Esophagus muscularis mucosa (tissue), 2 donors: Measurements from ENCODE around the gene CSTA.

ENCODE experiments used
- POLR2A ChIP-seq: fragments of 450-650 bp; IDR thresholded peaks from one replicate; pipeline ENCODE4 v1.6.1; 2017; ENCODE audit warnings: antibody characterized with exemption, moderate library complexity, mild to moderate bottlenecking, low read depth
- POLR2AphosphoS5 ChIP-seq, 2 donors: sonication (generic); formaldehyde crosslinking; IDR thresholded peaks; one replicate each; pipeline ENCODE4 v1.6.1; 2017; ENCODE audit warnings: antibody characterized with exemption in 2 of 2

DNA sequence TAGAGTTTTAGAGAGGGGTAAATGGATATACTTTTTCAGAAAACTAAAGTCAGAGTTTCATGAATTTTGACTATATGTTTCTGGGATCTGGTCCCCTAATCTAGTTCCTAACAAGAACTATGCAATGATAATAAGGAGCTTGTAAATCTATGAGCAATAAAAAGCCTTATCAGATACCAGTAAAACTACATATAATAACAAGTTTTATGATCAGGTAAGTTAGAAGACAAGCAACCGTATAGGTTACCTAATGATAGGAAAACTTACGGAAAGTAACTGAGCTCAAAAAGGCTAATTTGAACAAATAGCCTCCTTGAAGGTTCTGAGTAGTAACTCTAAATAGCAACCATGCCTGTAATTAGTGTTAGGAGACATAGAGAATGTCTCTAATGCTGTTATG lies 37.0 kb downstream of the CSTA start:
- TF ChIP-seq POLR2AphosphoS5 (IDR thresholded peaks at IDR 0.05) (no peak), POLR2A (no peak)
